HG02798 (cell line): Measurements from ENCODE around the gene MAMLD1.

Source experiments
- ATAC-seq: cut with Tn5 transposase; IDR thresholded peaks from one replicate; pipeline ENCODE4 v1.9.1; 2021; ENCODE audit warnings: mild to moderate bottlenecking; ENCODE audit not compliant: unreplicated experiment, poor library complexity

MAMLD1 gene

GRCh38 chrX:150517303-150517910 is 154.3 kb downstream of the MAMLD1 start:
- ATAC-seq = no peak

- ATAC-seq = no peak
Measured at GRCh38 chrX:150522494-150522893, 159.4 kb downstream of the MAMLD1 start.

GRCh38 chrX:150525061-150525919 is 162.2 kb downstream of the MAMLD1 start:
- no peak for ATAC-seq

GRCh38 chrX:150526692-150527091 is 163.6 kb downstream of the MAMLD1 start:
- no peak for ATAC-seq

- no peak for ATAC-seq
Measured at GRCh38 chrX:150527108-150527507, 164.0 kb downstream of the MAMLD1 start.

GRCh38 chrX:150529587-150529986 is 166.5 kb downstream of the MAMLD1 start:
- no peak for ATAC-seq

GRCh38 chrX:150530821-150531220 is 167.7 kb downstream of the MAMLD1 start:
- ATAC-seq = no peak

- no peak for ATAC-seq
Measured at GRCh38 chrX:150531467-150531866, 168.3 kb downstream of the MAMLD1 start.

- no peak for ATAC-seq
Measured at GRCh38 chrX:150533863-150534262, 170.7 kb downstream of the MAMLD1 start.

GRCh38 chrX:150536455-150537116 is 173.5 kb downstream of the MAMLD1 start:
- no peak for ATAC-seq

- ATAC-seq = no peak
Measured at GRCh38 chrX:150537851-150538250, 174.7 kb downstream of the MAMLD1 start.

GRCh38 chrX:150540965-150541364 is 177.8 kb downstream of the MAMLD1 start:
- no peak for ATAC-seq

- peak; percentile 26 for ATAC-seq
Measured at GRCh38 chrX:150542846-150543229, 179.7 kb downstream of the MAMLD1 start.

- ATAC-seq = peak; percentile 45
Measured at GRCh38 chrX:150543230-150544155, 180.4 kb downstream of the MAMLD1 start.

GRCh38 chrX:150544222-150544787 is 181.2 kb downstream of the MAMLD1 start:
- no peak for ATAC-seq

GRCh38 chrX:150544835-150545770 is 182.0 kb downstream of the MAMLD1 start:
- ATAC-seq = no peak

GRCh38 chrX:150546711-150547153 is 183.6 kb downstream of the MAMLD1 start:
- no peak for ATAC-seq

GRCh38 chrX:150547375-150548115 is 184.4 kb downstream of the MAMLD1 start:
- peak; percentile 79 for ATAC-seq
